DND-41 (cell line): ENCODE data around the gene CPNE5.

Experiments
- ATAC-seq: fragments of 200-7000 bp; cut with Tn5 transposase; 3 replicates; pipeline ENCODE4 v1.9.1; 2021; ENCODE audit warnings: low read depth; ENCODE audit not compliant: insufficient read depth
- DNase-seq: peaks from one replicate; pipeline ENCODE4 v3.0.0-alpha.2; 2020
- H2AFZ ChIP-seq: 2 replicates; pipeline ENCODE4 v1.6.0; 2012; ENCODE audit warnings: low read depth, low read length
- H3K27ac ChIP-seq: 2 replicates; pipeline ENCODE4 v1.5.1; 2012; ENCODE audit warnings: low read length, inconsistent platforms
- H3K27me3 ChIP-seq: fragments of 200-600 bp; sonication (generic); 2 replicates; pipeline ENCODE4 v1.6.0; 2012; ENCODE audit warnings: low read length, mild to moderate bottlenecking, inconsistent platforms; ENCODE audit not compliant: insufficient read depth, poor library complexity
- H3K36me3 ChIP-seq: 2 replicates; pipeline ENCODE4 v1.5.1; 2012; ENCODE audit warnings: low read length, inconsistent platforms; ENCODE audit not compliant: insufficient read depth
- H3K4me1 ChIP-seq: 2 replicates; pipeline ENCODE4 v1.5.1; 2012; ENCODE audit warnings: mild to moderate bottlenecking, low read length; ENCODE audit not compliant: insufficient read depth
- H3K4me2 ChIP-seq: 2 replicates; pipeline ENCODE4 v1.6.0; 2012; ENCODE audit warnings: mild to moderate bottlenecking, moderate library complexity, low read length, inconsistent platforms; ENCODE audit not compliant: insufficient read depth
- H3K4me3 ChIP-seq, 2 experiments: fragments of 200-600 bp in 1 of 2; shearing (Covaris generic) in 1 of 2; 2 replicates each; pipeline ENCODE4 v1.5.1; 2012 to 2016; ENCODE audit warnings: inconsistent platforms in 2 of 2, low read length in 2 of 2, mild to moderate bottlenecking in 2 of 2, low read depth in 1 of 2, moderate library complexity in 1 of 2
- H3K79me2 ChIP-seq: 2 replicates; pipeline ENCODE4 v1.6.0; 2012; ENCODE audit warnings: low read length, inconsistent platforms; ENCODE audit not compliant: insufficient read depth
- H3K9ac ChIP-seq: 2 replicates; pipeline ENCODE4 v1.6.0; 2012; ENCODE audit warnings: low read depth, mild to moderate bottlenecking, inconsistent platforms, low read length, moderate library complexity
- H3K9me3 ChIP-seq: 2 replicates; pipeline ENCODE4 v1.5.1; 2012; ENCODE audit warnings: low read length, moderate library complexity, mild to moderate bottlenecking, inconsistent platforms; ENCODE audit not compliant: insufficient read depth, severe bottlenecking
- H4K20me1 ChIP-seq: 2 replicates; pipeline ENCODE4 v1.6.0; 2012; ENCODE audit warnings: low read length; ENCODE audit not compliant: insufficient read depth
- CTCF ChIP-seq: IDR thresholded peaks from 2 replicates; pipeline ENCODE4 v1.5.1; 2012; ENCODE audit warnings: borderline replicate concordance, low read length, moderate library complexity, mild to moderate bottlenecking; ENCODE audit not compliant: poor library complexity, severe bottlenecking; ENCODE audit errors: extremely low read depth
- EZH2 ChIP-seq: IDR thresholded peaks from 3 replicates; pipeline ENCODE4 v1.6.1; 2012; ENCODE audit warnings: borderline replicate concordance, low read depth, mild to moderate bottlenecking, moderate library complexity, low read length, inconsistent platforms; ENCODE audit not compliant: severe bottlenecking

The CPNE5 gene

GRCh38 chr6:36838896-36839748, at the start of gene CPNE5:
Gene CPNE5, minus strand, starts transcription at chr6:36839444. Its CDS starts 67 bp downstream, at chr6:36839377.
- peak within 1 kb of the TSS; percentile 85 for H3K4me2 ChIP-seq
- H3K36me3 ChIP-seq = no peaks in the 10 kb centered on the region
- no peaks in the 10 kb centered on the region for H3K9me3 ChIP-seq
- H3K27ac ChIP-seq = no peak within 1 kb of the TSS
- H4K20me1 ChIP-seq = peaks cover 4% of the 10 kb centered on the region; the same call in 1 of the 2 replicates
- H3K27me3 ChIP-seq = peaks cover 6% of the 10 kb centered on the region
- H3K9ac ChIP-seq = peak within 1 kb of the TSS; percentile 49
- DNase-seq (peak; percentile 29), ATAC-seq (peak; percentile 12; the same call in 2 of the 3 replicates)
- H3K4me3 ChIP-seq = peak within 1 kb of the TSS in 1 of 2 experiments; percentile 51; a peak in 3 of 4 replicates
- peak within 1 kb of the TSS; percentile 54 for H2AFZ ChIP-seq
- no peaks in the 10 kb centered on the region for H3K79me2 ChIP-seq
- peaks cover 12% of the 10 kb centered on the region for H3K4me1 ChIP-seq
- no peak for TF ChIP-seq CTCF
- TF ChIP-seq EZH2 = no peak

- Histone ChIP-seq H3K27me3 (no peaks in the 10 kb centered on the region), H2AFZ (no peak overlapping the region), H3K36me3 (peaks cover 13% of the 10 kb centered on the region; the same call in 1 of the 2 replicates), H3K9ac (peak overlapping the region; percentile 75), H3K27ac (peak overlapping the region; percentile 91), H3K4me2 (peak overlapping the region; percentile 60), H3K79me2 (peaks cover 69% of the 10 kb centered on the region), H3K4me3 (0 out of 4 replicates have a peak overlapping the region, but pooled peaks of 1 of the 2 experiments have one; percentile 73), H4K20me1 (no peaks in the 10 kb centered on the region), H3K9me3 (no peaks in the 10 kb centered on the region), H3K4me1 (peaks cover 41% of the 10 kb centered on the region)
- DNase-seq (no peak), ATAC-seq (no peak)
- TF ChIP-seq EZH2 = no peak
- no peak for TF ChIP-seq CTCF
Measured at GRCh38 chr6:36888115-36888643, 48.9 kb upstream of the CPNE5 start.

GRCh38 chr6:36886950-36887618, 47.8 kb upstream of the CPNE5 start:
- peak overlapping the region; percentile 60 for H3K4me2 ChIP-seq
- peaks cover 60% of the 10 kb centered on the region for H3K79me2 ChIP-seq
- H3K9me3 ChIP-seq = no peaks in the 10 kb centered on the region
- H3K4me3 ChIP-seq = peak overlapping the region; percentile 73 to 79
- H3K36me3 ChIP-seq = peaks cover 5% of the 10 kb centered on the region; the same call in 1 of the 2 replicates
- peak overlapping the region; percentile 91 for H3K27ac ChIP-seq
- DNase-seq (peak; percentile 59), ATAC-seq (no peak)
- H4K20me1 ChIP-seq = no peaks in the 10 kb centered on the region
- H3K27me3 ChIP-seq = no peaks in the 10 kb centered on the region
- peaks cover 41% of the 10 kb centered on the region for H3K4me1 ChIP-seq
- H3K9ac ChIP-seq = peak overlapping the region; percentile 75
- no peak for TF ChIP-seq CTCF
- TF ChIP-seq EZH2 = no peak
- H2AFZ ChIP-seq = peak overlapping the region; percentile 79
